Naive B cell (primary cell): ENCODE results near the gene C6orf89. TPM values are rescaled to one million over a fixed set of nuclear protein-coding genes. Genes with fewer than 3 reads are reported as not detected.

ENCODE experiments used
- ATAC-seq, 2 donors: fragments of 150-1000 bp; cut with Tn5 transposase; 2 replicates each; pipeline ENCODE4 v1.10.0; 2021; ENCODE audit warnings: low read depth in 2 of 2, mild to moderate bottlenecking in 2 of 2, moderate library complexity in 2 of 2
- DNase-seq: peaks from one replicate; pipeline ENCODE4 v3.0.0; 2022
- H3K27ac Mint-ChIP-seq, 6 donors: one replicate each; pipeline ENCODE4 v1.8.0; 2020 to 2022; ENCODE audit warnings: mild to moderate bottlenecking in 6 of 6, mixed read lengths in 6 of 6, moderate library complexity in 5 of 6, inconsistent platforms in 2 of 6
- H3K27me3 Mint-ChIP-seq, 3 donors: one replicate each; pipeline ENCODE4 v1.8.0; 2021 to 2022; ENCODE audit warnings: mixed read lengths in 3 of 3, mild to moderate bottlenecking in 1 of 3
- H3K36me3 Mint-ChIP-seq, 2 donors: one replicate each; pipeline ENCODE4 v1.8.0; 2020 to 2022; ENCODE audit warnings: mixed read lengths in 2 of 2, inconsistent platforms in 1 of 2, mild to moderate bottlenecking in 1 of 2
- H3K4me1 Mint-ChIP-seq, 3 donors: one replicate each; pipeline ENCODE4 v1.8.0; 2020 to 2022; ENCODE audit warnings: mixed read lengths in 3 of 3, inconsistent platforms in 1 of 3, mild to moderate bottlenecking in 1 of 3, moderate library complexity in 1 of 3
- H3K4me3 Mint-ChIP-seq, 8 donors: one replicate each; pipeline ENCODE4 v1.8.0; 2020 to 2022; ENCODE audit warnings: mild to moderate bottlenecking in 8 of 8, mixed read lengths in 8 of 8, moderate library complexity in 8 of 8, inconsistent platforms in 2 of 8
- H3K9me3 Mint-ChIP-seq, 7 donors: one replicate each; pipeline ENCODE4 v1.8.0; 2020 to 2022; ENCODE audit warnings: mixed read lengths in 7 of 7, mild to moderate bottlenecking in 5 of 7, inconsistent platforms in 2 of 7, moderate library complexity in 1 of 7
- polyA plus RNA-seq, 6 donors: library from polyadenylated mRNA; unstranded; fragments of 300-500 nt; fragmentation: Illumina TruSeq; gene quantifications; one replicate each; pipeline ENCODE4 v1.2.3, GENCODE V29; 2021; ENCODE audit warnings: low read depth in 6 of 6

C6orf89 gene
- polyA plus RNA-seq, 6 donors from 2014 or later = 24.1 to 37.5 (median 34.4) TPM

DNA sequence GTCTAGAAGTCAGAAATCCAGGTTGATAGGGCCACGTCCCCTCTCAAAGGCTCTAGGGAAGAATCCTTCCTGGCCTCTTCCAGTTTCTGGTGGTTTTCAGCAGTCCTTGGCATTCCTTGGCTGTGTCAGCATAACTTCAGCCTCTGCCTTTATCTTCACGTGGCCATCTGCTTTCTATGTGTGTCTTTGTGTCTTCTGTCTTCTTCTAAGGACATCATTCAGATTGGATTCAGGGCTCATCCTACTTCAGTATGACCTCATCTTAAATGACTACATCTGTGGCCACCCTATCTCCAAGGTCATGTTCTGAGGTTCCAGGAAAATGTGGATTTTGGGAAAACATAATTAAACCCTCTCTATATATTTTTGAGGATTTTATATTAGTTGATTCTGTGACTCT, 23.0 kb downstream of the C6orf89 start:
- H3K27me3 Mint-ChIP-seq = no peaks in the 10 kb centered on the region
- H3K9me3 Mint-ChIP-seq = no peaks in the 10 kb centered on the region
- peak overlapping the region in 1 of 6 donors; percentile 78 for H3K27ac Mint-ChIP-seq
- H3K4me1 Mint-ChIP-seq = peaks cover 15 to 18% (median 16%) of the 10 kb centered on the region in 3 donors
- ATAC-seq = no peak
- no peak overlapping the region for H3K4me3 Mint-ChIP-seq
- DNase-seq = no peak
- peaks cover 5 to 17% of the 10 kb centered on the region in 2 donors for H3K36me3 Mint-ChIP-seq

DNA sequence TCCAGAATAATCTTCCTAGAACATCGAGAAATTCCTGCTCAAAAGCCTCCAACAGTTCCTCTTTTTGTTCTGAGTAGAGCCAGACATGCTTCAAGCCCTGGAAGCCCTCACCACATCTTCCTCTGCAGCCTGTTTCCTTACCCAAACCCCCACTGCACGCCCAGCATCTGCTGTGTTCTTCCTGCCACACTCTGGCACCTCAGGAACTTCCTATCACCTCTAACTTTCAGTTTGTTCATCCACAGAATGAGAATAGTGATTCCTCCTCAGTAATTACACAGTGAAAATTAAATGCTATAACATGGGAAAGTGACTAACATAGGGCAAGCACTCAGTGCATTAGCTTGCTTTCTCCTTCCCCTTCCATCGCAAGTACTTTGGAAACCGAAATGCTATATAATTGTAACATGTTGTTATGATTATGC, 26.3 kb downstream of the C6orf89 start:
- Mint-ChIP-seq H3K4me3 (peak overlapping the region in 4 of 8 donors; percentile 18 to 59 (median 42)), H3K27me3 (no peaks in the 10 kb centered on the region), H3K4me1 (peaks cover 16 to 18% (median 18%) of the 10 kb centered on the region in 3 donors), H3K36me3 (peaks cover 12 to 15% of the 10 kb centered on the region in 2 donors), H3K27ac (peak overlapping the region in 5 of 6 donors; percentile 50 to 94 (median 75)), H3K9me3 (no peaks in the 10 kb centered on the region)
- peak; percentile 7 for DNase-seq
- peak in 1 of 2 donors; percentile 65 for ATAC-seq

DNA sequence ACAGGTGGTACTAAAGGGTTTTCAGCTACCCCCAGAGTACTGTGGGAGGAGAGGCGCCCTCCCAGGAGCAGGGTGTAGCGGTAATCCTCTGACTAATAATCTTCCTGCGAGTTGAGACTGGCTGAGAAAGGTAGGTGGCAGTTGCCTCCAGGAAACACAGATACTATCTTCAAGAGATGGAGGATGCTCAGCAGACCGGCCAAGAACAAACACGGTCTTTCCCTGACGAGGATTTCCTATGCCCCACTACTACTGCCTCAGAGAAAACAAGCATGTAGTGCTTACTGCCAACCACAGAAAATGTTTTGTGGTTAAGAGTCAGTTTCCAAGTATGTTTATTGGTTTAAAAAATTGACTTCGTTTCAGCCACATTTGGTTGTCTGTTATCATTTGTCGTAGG, 26.8 kb downstream of the C6orf89 start:
- no peak for DNase-seq
- peak; percentile 25 to 28 for ATAC-seq
- Mint-ChIP-seq H3K36me3 (peaks cover 12 to 15% of the 10 kb centered on the region in 2 donors), H3K9me3 (no peaks in the 10 kb centered on the region), H3K27me3 (no peaks in the 10 kb centered on the region), H3K4me1 (peaks cover 16 to 18% (median 16%) of the 10 kb centered on the region in 3 donors), H3K4me3 (peak overlapping the region in 2 of 8 donors; percentile 59 to 66), H3K27ac (peak overlapping the region in 3 of 6 donors; percentile 13 to 67 (median 50))

- H3K4me1 Mint-ChIP-seq = peaks cover 16 to 18% (median 16%) of the 10 kb centered on the region in 3 donors
- H3K4me3 Mint-ChIP-seq = no peak overlapping the region
- ATAC-seq = no peak
- peak overlapping the region in 2 of 6 donors; percentile 58 to 76 for H3K27ac Mint-ChIP-seq
- H3K9me3 Mint-ChIP-seq = no peaks in the 10 kb centered on the region
- DNase-seq = no peak
- H3K36me3 Mint-ChIP-seq = peaks cover 12 to 15% of the 10 kb centered on the region in 2 donors
- H3K27me3 Mint-ChIP-seq = no peaks in the 10 kb centered on the region
Observed at GRCh38 chr6:36913082-36913481, 27.3 kb downstream of the C6orf89 start.

GRCh38 chr6:36914227-36914794, 28.6 kb downstream of the C6orf89 start:
- no peak for DNase-seq
- H3K27me3 Mint-ChIP-seq = no peaks in the 10 kb centered on the region
- no peak for ATAC-seq
- peaks cover 14 to 16% (median 16%) of the 10 kb centered on the region in 3 donors for H3K4me1 Mint-ChIP-seq
- H3K36me3 Mint-ChIP-seq = peaks cover 11 to 18% of the 10 kb centered on the region in 2 donors
- peak overlapping the region in 1 of 6 donors; percentile 89 for H3K27ac Mint-ChIP-seq
- no peaks in the 10 kb centered on the region for H3K9me3 Mint-ChIP-seq
- H3K4me3 Mint-ChIP-seq = no peak overlapping the region

- DNase-seq (no peak), ATAC-seq (no peak)
- Mint-ChIP-seq H3K27me3 (no peaks in the 10 kb centered on the region), H3K9me3 (no peaks in the 10 kb centered on the region), H3K4me1 (peaks cover 14 to 16% (median 16%) of the 10 kb centered on the region in 3 donors), H3K27ac (no peak overlapping the region), H3K4me3 (no peak overlapping the region), H3K36me3 (peaks cover 15 to 28% of the 10 kb centered on the region in 2 donors)
Observed at GRCh38 chr6:36915599-36915998, 29.8 kb downstream of the C6orf89 start.

GRCh38 chr6:36916126-36916525, 30.4 kb downstream of the C6orf89 start:
- Mint-ChIP-seq H3K4me3 (no peak overlapping the region), H3K9me3 (no peaks in the 10 kb centered on the region), H3K27ac (peak overlapping the region in 2 of 6 donors; percentile 36 to 68), H3K36me3 (peaks cover 15 to 28% of the 10 kb centered on the region in 2 donors), H3K4me1 (peaks cover 14 to 16% (median 16%) of the 10 kb centered on the region in 3 donors), H3K27me3 (no peaks in the 10 kb centered on the region)
- ATAC-seq (no peak), DNase-seq (no peak)

GRCh38 chr6:36917541-36918193, 31.9 kb downstream of the C6orf89 start:
- H3K27ac Mint-ChIP-seq = no peak overlapping the region
- H3K36me3 Mint-ChIP-seq = peaks cover 15 to 28% of the 10 kb centered on the region in 2 donors
- peaks cover 3 to 4% (median 4%) of the 10 kb centered on the region in 3 donors for H3K4me1 Mint-ChIP-seq

GRCh38 chr6:36920049-36920448, 34.3 kb downstream of the C6orf89 start:
- Mint-ChIP-seq H3K27me3 (no peaks in the 10 kb centered on the region), H3K4me1 (no peaks in the 10 kb centered on the region)
- ATAC-seq = no peak

More at GRCh38 chr6:36917541-36918193, 31.9 kb downstream of the C6orf89 start:
- DNase-seq (no peak), ATAC-seq (no peak)
- H3K4me3 Mint-ChIP-seq = no peak overlapping the region
- H3K9me3 Mint-ChIP-seq = no peaks in the 10 kb centered on the region
- H3K27me3 Mint-ChIP-seq = no peaks in the 10 kb centered on the region

DNA sequence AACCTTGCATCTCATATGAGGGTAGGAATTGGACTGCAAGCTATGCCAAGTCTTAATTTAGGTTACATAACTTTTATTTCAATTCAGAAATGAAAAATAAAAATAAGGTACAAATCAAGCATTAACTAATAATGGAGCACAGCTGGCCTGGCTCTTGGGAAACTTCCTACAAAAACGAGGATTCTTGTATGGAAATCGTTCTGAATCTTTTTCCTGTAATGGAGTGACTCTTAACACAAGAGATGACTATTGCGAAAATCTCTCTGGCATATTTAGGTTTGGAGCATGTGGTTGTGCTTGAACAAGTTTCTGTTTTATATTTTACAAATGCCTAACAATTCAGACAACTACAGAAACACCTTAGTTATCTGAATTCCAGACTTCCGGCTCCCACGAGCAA, 34.8 kb downstream of the C6orf89 start:
- peaks cover 23% of the 10 kb centered on the region in 2 donors for H3K36me3 Mint-ChIP-seq
- H3K4me3 Mint-ChIP-seq = no peak overlapping the region
- H3K9me3 Mint-ChIP-seq = no peaks in the 10 kb centered on the region
- no peak for DNase-seq
- H3K27ac Mint-ChIP-seq = no peak overlapping the region
- H3K27me3 Mint-ChIP-seq = no peaks in the 10 kb centered on the region
- no peaks in the 10 kb centered on the region for H3K4me1 Mint-ChIP-seq
- ATAC-seq = no peak

More at GRCh38 chr6:36920049-36920448, 34.3 kb downstream of the C6orf89 start:
- Mint-ChIP-seq H3K9me3 (no peaks in the 10 kb centered on the region), H3K36me3 (peaks cover 23 to 25% of the 10 kb centered on the region in 2 donors), H3K27ac (peak overlapping the region in 1 of 6 donors; percentile 58), H3K4me3 (no peak overlapping the region)
- DNase-seq = no peak

DNA sequence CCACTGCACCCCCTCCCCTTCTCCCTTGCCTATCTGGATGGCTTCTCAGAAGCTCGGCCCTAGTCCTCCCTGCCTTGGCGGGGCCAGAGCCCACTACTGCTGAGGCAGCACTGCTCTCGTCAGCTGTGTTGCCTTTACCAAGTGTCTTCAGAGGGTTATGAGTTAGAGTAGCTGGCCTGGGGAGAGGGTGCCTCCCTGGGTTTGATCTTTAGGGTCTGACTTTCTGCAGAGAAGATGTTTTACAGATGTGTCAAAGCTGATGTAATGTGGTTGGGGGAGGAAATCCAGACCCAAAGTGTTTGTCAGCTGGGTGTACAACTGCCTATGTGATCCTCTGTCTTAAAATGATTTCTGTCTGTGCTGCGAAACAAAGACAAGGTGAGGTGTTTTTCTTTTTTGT, 38.4 kb downstream of the C6orf89 start:
- Mint-ChIP-seq H3K27ac (peak overlapping the region in 2 of 6 donors; percentile 18 to 65), H3K4me1 (peaks cover 4 to 8% (median 6%) of the 10 kb centered on the region in 3 donors), H3K27me3 (no peaks in the 10 kb centered on the region), H3K9me3 (no peaks in the 10 kb centered on the region), H3K4me3 (no peak overlapping the region), H3K36me3 (peaks cover 12 to 14% of the 10 kb centered on the region in 2 donors)
- ATAC-seq (no peak), DNase-seq (no peak)

GRCh38 chr6:36924778-36925374, 39.1 kb downstream of the C6orf89 start:
- Mint-ChIP-seq H3K9me3 (no peaks in the 10 kb centered on the region), H3K4me1 (peaks cover 4 to 8% (median 6%) of the 10 kb centered on the region in 3 donors), H3K4me3 (no peak overlapping the region), H3K27me3 (no peaks in the 10 kb centered on the region), H3K36me3 (peaks cover 5 to 8% of the 10 kb centered on the region in 2 donors), H3K27ac (peak overlapping the region in 2 of 6 donors; percentile 11 to 33)
- ATAC-seq (no peak), DNase-seq (no peak)

DNA sequence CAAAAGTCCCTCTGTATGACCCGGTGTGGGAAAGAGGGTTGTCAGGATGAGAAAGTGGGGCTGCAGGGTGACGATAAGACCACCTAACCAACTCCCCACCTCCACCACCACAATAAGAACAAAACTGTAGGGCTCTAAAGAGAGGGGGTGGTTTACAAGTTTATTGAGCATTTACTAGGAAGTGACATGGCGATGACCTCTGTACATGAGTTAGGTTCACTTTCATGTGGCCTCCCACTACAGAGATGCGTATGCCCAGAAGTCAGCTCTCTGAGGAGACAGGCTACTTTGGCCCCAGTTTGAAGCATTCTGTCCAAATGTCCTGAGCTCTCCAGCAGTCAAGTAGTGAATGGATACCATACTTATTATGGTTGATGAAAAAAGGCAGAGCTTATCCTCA, 40.1 kb downstream of the C6orf89 start:
- H3K4me3 Mint-ChIP-seq = no peak overlapping the region
- H3K27ac Mint-ChIP-seq = peak overlapping the region in 3 of 6 donors; percentile 39 to 93 (median 87)
- H3K4me1 Mint-ChIP-seq = peaks cover 4 to 8% (median 6%) of the 10 kb centered on the region in 3 donors
- H3K9me3 Mint-ChIP-seq = no peaks in the 10 kb centered on the region
- H3K36me3 Mint-ChIP-seq = peaks cover 0 to 8% of the 10 kb centered on the region in 2 donors
- ATAC-seq (no peak), DNase-seq (no peak)
- no peaks in the 10 kb centered on the region for H3K27me3 Mint-ChIP-seq
